Stomach (tissue), 4 donors: ENCODE measurements around the gene NCF2.

ENCODE experiments used
- CTCF ChIP-seq, 7 experiments: fragments of 450-650 bp in 4 of 7; fragments of 200-600 bp in 3 of 7; sonication (generic) in 3 of 7; IDR thresholded peaks; one replicate each; pipeline ENCODE4 v1.5.1; 2016 to 2019; ENCODE audit warnings: antibody characterized with exemption in 7 of 7, control low read depth in 2 of 7, mild to moderate bottlenecking in 1 of 7
- POLR2AphosphoS5 ChIP-seq, 3 donors: sonication (generic); formaldehyde crosslinking; IDR thresholded peaks; one replicate each; pipeline ENCODE4 v1.6.1; 2016; ENCODE audit warnings: antibody characterized with exemption in 3 of 3

- TF ChIP-seq CTCF (IDR thresholded peaks at IDR 0.05), result peak in 4 of 7 experiments; percentile 18 to 44 (median 35)
- peak; percentile 27 to 56 (median 47) for TF ChIP-seq POLR2AphosphoS5 (IDR thresholded peaks at IDR 0.05)
Observed at GRCh38 chr1:183633676-183634343, 43.6 kb upstream of the NCF2 start.
